ENCODE data around the gene ZNF280D.

DNA sequence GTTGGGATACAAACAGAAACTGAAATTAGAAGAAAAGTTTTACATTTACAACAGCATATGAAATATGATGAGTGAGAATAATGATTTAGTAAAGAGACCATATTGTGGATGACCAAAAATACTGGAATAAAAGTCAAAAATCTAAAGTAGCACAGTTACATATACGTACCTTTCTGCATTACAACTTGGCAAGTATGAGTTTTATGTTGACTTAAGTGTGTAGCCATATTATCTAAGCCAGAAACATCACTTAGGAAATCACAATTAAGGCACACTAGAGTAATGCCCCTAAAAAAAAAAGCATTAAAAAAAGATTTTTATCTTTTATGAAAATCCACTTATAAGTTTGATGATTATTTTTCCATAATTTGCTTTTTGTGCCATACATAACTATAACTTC, 79.1 kb downstream of the ZNF280D start:
- TF ChIP-seq TAF1 (IDR thresholded peaks at IDR 0.05; ENCODE audit: borderline replicate concordance, insufficient read depth, low read length) (no peak), REST (IDR thresholded peaks at IDR 0.05; ENCODE audit: insufficient read depth in 1 of 2, low read depth in 2 of 2, low read length in 2 of 2) (no peak)
